ENCODE data around the gene C14orf39. TPM values are rescaled to one million over a fixed set of nuclear protein-coding genes. Genes with fewer than 3 reads are reported as not detected.

Gene C14orf39, protein sequence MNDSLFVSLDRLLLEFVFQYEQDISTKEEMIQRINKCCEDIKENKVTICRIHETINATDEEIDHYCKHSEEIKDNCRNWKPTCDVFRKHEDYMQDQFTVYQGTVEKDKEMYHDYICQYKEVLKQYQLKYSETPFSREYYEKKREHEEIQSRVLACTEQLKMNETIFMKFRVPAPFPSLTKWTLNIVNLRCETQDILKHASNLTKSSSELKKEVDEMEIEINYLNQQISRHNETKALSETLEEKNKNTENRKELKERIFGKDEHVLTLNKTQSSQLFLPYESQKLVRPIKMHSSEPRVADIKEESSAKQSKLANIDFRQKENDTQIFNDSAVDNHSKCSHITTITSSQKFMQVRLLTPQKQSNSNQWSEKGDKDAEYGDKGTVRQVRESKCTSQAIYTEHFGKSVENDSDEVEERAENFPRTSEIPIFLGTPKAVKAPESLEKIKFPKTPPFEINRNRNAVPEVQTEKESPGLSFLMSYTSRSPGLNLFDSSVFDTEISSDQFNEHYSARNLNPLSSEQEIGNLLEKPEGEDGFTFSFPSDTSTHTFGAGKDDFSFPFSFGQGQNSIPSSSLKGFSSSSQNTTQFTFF
- total RNA-seq: not detected

DNA sequence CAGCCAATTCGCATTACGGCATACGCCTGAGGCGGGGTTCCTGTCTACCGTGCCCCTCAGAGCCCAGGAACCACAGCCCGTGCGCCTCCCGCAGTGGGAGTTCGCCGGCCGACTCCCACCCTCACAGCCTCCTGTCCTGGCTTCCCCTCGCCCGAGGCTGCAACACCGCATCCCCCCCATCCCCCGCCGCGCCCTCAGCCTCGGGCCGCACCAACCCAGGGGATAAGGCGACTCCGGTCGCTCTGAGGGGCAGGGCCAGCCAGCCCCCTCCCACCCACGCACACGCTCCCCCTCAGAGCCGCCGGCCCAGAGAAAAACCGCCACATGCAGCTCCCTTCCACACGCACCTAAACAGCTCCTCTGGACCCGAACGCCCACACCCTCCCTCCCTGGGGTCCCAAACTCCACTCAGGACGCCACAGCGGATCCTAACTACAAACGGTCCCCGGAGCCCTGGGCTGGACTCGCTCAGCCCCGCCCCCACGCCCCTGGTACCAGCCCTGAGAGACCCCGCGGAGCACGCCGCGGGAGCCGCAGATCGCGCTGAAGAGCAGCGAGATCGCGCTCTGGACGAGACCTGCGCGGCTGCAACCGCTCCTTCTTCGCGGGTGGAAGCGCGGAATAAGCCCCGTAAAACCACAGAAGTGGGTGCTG lies at the start of gene C14orf39:
TSS of gene C14orf39 (minus strand) at position 466 of the 654 bp plus-strand sequence. CDS start 985 bp downstream, outside the sequence.
- DNase-seq: no peak

DNA sequence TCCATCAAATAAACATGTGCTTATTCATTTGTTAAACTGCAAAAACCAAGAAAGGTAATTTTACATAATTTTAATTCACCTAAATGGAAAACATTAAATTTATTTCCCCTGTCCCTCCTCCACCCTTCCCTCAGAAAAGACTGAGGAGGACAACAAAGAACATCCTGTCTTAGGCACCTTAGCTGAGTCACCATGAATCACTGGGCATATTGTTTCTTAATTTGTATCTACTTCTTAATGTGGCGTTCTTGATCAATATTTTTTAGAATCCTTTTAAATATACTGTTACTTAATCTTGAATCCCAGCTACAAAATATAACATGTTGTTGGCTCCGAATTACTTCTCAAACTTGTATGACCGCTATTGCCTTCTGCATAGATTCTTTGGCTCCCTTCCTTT lies 46.6 kb upstream of the C14orf39 start:
- DNase-seq: no peak

DNA sequence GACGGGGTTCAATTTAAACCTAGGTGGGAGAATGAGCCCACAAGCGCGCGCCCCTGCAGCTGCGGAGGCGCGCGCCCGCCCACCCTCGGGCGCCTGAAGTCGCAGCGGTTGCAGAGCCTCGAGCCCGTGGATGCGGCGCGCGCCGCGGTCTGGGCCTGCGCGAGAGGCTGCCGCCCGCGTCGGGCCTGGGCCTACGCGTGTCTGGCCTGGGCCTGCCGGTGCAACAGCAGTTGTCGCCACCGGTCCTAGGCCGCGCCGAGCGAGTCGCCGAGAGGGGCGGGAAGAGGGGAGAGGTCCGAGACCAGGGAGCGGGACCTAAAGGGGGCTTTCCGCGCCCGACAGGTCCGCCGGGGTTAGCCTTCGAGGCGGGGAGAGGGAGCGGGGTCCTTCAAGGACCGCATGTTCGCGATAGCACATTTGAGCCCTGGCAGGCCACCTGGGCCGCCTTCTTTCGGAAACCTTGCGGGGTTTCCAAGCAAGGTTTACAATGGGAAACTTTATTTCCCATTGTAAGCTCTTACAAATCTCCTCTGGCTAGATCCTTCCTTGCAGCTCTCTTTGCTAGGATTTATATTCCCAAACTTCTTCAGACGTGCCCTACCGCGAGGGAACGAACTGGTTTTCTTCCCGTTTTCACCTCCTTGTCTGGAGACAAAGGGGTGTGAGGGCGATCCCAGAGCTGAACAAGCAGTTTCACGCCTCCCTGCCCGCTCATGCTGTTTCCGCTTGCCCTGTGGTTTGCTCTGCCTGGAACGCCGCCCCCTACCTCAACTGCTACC lies 29.8 kb upstream of the C14orf39 start:
- no peak for DNase-seq

DNA sequence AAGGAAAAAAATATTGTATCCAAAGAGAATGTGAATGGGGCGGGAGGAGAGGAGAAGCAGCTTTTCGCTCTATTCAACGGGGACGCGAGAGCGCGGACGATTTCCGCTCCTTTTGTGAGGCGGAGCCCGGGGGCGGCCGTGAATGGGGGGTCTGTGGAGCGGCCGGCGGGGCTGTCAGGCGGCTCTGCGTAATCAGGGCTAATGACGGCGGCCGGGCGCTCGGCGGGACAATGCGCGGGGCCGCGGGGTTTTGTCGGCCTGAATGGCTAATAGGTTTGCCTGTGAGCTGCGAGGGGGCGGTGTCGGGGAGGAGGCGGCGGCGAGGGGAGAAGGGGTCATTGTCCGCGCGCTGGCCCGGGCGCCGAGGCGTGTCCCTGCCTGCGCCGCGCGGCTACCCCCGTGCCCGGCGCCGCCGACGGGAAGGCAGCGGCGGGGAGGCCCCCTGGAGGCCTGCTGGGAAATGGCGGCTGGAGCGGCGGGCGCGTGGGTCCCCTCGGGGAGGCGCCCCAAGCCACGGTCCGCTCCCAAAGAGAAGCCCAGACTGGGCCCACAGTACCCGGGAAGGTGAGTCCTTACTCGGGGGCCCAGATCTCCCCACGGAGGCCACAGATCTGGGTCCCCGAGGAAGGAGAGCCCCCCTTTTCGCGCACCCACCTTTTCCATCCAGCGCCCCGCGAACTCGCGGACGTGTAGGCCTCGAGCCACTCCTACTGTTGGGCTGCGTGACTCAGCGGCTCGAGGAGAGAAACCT lies 29.1 kb upstream of the C14orf39 start:
- DNase-seq: no peak

DNA sequence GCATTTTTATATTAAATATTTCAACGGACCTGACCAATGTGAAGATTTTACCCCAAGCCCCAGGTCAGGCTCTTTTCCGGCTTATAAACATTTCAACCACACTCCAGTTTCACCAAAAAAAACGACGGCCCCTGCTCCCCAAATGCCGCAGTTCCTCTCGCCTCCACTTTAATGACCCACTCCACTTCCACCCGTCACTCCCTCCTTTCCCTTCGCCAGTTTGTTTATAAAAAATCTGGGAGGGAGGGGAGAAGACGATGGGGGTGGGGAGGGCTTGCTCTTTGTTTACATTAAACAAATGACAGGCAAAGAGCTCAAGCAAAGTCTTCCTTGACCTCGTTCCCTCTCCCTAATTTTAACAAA lies 28.5 kb upstream of the C14orf39 start:
- DNase-seq: no peak

DNA sequence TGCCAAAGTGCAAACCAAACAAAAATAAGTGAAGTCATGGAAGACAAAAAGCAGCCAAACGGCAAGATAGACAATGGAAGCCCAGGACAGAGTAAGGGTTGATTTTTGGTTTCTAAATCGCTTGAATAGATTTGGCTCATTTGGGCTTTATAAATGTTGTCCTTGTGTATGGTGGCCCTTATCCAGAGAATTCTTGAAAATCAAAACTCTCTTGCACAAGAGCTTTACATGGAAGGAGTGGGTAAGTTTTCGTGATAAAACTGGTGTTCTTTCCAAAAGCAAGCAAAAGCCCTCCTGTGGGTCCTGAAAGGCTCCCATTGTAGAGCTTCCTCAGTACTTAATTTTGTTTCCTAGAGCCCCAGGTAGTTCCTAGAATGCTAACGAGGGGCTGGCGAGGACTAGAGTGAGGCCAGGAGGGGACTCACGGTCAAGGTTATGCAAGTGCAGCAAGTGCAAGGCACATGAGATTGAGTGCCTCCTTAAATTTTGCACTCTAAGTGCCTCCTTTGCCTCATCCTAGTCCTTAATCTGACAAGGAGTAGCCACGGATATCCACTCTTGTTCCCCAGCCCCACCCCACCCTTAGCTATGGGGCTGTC lies 27.2 kb upstream of the C14orf39 start:
- DNase-seq: no peak

DNA sequence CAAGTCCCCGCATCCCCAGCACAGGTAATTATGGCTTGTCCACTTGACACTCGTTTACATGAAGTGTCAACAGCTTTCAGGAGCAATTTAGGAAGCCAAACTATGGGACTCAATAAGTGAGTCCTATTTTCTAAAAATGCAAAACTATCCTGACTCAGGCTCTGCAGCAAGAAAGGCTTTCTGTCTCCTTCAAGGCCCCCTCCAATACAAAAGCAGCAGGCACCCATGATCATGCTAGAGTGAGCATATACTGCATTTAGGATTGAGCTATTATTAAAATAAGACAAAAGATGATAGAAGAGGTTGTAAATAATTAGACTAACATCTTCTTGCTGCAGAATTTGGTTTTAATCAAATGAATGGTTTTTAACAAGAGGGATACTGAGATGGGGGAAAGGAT lies 26.3 kb upstream of the C14orf39 start:
- no peak for DNase-seq

DNA sequence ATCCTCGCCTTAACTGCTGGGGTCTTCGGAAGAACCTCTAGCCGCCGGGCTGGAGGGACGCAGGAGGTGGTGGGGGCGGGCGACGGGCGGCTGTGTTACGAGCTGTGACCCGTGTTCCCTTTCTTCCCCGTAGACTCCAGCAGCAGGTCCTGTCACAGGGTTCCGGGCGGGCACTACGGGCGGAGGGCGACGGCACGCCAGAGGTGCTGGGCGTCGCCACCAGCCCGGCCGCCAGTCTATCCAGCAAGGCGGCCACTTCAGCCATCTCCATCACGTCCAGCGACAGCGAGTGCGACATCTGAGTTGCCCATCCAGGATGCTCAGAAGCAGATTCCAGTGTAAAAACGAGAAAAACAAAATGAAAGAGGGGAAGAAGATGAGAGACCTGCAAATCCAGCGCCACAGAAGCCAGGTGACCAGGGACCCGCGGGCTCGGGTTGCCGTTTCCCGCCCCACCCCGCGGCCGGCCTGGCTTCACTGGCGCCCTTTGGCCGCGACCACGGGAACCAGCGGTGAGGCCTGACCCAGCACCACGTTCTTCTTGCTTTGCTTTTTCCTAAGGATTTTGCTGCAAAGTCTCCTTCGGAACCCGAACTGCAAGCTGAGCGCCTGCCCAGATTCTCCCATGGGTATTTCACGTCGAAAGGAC lies 25.2 kb upstream of the C14orf39 start:
- DNase-seq: no peak

DNA sequence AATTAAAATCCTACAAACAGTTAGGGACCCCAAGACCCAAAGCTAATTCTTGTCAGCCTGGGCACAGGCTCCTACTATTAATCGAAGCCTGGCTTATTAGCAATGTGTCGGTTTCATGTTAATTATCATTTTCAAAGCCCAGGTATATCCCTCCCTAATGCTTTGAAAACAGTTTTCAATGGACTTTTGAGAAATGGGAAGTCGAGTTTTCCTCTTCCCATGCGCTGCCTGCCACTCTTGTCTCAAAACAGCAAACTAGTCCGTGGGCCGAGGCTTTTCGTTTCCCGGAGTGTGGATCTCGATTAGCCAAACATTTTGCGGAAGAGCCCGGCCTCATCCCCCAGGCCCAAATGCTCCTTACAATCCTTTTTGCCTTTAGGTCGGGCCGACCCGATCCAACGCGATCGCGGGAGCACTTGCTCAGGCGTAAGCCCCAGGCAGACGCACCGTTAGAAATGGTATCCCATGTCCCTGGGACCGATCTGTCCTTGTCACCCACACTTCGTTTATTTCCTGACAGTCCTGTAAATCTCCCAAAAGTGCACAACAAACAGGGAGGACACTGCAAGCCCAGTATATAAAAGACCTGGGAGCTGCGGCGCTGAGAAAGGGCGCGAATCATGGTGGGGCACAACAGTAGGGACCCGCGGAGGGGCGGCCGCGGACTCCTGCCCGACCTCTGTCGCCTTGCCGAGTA lies 24.5 kb upstream of the C14orf39 start:
- DNase-seq: no peak

DNA sequence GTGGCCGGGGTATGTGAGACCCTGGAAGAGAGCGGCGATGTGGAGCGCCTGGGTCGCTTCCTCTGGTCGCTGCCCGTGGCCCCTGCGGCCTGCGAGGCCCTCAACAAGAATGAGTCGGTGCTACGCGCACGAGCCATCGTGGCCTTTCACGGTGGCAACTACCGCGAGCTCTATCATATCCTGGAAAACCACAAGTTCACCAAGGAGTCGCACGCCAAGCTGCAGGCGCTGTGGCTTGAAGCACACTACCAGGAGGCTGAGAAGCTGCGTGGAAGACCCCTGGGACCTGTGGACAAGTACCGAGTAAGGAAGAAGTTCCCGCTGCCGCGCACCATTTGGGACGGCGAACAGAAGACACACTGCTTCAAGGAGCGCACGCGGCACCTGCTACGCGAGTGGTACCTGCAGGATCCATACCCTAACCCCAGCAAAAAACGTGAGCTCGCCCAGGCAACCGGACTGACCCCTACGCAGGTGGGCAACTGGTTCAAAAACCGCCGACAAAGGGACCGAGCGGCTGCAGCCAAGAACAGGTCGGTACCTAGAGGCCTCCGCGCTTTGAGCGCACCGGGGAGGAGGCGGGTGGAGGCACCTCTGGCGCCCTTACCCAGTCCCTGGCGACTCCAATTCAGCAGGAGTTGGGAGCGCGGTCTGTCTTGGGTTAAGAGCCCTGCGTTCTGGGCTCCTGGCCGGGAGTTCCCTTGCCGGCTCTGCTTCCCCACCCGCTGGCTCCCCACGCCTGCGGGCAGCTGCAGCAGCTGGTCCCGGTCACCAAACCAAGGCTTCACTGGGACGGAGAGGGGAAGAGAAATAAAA lies 23.8 kb upstream of the C14orf39 start:
- DNase-seq: no peak

DNA sequence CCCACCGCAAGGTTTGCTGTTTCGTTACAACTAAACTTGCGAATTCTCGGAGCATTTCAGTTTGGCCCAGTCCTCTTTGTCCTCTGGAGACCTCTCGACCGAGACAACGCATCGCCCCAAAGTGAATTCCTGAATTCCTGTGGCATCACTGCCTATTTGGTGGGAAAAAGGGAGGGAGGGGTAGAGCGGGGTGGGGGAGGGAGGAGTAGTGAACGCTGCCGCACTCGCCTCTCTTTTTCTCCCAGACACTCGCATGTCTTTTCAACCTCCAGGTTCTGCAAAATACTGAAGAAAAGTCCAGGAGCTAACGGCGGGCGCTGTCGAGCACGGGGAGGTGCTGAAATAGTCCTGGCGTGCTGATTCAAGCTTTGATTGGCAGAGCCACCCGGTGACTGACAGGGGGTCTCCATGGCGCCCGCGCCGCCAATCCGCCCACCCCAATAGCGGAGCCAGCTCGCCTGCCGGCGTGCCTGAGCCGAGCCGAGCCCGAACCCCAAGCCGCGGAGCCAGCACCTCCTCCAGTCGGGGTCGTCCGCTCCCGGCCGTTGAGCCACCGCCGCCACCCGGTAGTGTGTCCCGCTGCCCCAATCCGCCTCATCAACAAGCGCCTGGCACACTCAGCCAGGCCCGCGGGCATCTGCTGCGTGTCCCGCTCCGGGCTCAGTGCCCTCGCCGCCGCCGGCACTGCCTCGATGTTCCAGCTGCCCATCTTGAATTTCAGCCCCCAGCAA lies 23.0 kb upstream of the C14orf39 start, which contains the start of gene SIX6:
TSS of gene SIX6 (plus strand) at position 440 of the 731 bp plus-strand sequence. CDS start at position 693, 253 bp downstream.
- DNase-seq: no peak

DNA sequence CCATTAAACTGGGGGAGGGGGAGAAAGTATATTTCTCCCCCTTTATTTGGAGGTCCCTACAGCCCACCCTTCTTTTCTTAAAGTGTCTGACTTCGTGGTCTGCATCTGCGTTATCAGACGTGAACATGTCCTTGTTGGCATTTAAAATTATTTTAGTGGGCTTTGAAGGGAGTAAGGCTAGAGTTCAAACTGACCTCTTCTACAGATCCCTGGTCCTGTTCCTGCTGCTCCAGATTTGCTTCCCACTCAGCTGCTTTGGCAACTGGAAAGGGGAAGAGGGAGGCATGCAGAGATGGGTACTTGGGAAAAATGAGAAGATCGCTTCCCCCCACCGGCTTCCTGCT lies 22.5 kb upstream of the C14orf39 start:
- no peak for DNase-seq

DNA sequence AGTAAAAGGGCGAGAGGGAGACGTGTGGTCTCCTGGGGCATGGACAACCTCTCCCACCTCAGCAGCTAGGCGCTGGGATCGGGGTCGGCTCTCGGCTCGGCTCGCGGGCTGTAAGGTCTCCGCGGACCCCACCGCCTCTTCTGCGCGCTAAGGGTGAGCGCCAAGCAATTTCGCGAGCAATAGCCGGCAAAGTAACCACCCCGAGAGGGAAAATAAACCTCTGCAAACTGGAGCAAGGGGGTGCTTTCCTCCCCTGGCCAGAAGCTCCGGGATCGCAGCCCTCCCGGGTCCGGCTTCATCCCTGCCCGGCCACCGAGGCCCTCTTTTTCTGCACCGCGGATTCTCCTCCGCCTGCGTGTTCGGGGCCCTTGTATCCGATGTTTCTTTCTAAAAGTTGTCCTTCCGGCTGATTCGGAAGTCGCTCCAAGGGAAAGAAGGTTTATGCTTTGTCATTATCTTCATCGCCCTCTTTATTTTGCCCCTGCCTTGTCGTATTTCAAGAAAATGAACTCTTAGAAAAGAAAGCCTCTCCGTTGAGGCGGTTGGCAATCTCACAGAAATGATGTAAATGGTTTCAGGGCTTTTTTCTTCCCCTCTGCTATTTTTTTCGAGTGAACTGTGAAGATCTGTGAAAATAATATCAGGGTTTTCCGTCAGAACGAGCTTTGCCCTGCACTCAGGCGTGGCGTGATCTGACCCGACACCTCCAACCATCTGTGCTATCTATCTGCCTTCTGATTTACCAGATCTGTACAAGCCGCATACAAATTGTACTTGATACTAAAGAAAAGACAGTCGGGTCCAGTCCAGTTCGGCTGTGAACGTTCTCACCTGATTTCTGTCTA lies 21.3 kb upstream of the C14orf39 start:
- DNase-seq: no peak

DNA sequence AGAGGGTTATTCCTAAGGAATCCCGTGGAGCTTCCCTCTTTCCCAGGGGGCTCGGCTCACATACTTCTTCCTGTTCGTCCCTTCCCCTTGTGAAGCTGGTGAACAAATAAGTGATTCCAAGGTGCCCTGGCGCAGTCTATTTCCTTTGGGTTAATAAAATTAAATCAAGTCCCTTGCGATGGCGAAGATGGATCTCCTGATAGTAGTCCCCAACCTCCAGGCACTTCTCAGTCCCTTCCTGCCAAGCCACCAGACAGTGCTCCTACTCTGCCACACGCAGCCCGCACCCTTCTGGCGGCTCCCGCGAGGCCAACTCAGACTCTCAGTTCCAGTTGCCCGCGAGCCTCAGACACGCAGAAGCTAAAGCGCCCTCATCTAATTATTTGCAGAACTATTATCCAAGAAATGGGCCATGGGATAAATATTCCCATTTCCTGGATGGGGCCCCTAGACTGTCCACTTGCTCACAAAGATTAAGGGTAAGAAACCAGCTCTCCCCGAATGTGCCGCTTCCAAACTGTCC lies 20.7 kb upstream of the C14orf39 start:
- no peak for DNase-seq

DNA sequence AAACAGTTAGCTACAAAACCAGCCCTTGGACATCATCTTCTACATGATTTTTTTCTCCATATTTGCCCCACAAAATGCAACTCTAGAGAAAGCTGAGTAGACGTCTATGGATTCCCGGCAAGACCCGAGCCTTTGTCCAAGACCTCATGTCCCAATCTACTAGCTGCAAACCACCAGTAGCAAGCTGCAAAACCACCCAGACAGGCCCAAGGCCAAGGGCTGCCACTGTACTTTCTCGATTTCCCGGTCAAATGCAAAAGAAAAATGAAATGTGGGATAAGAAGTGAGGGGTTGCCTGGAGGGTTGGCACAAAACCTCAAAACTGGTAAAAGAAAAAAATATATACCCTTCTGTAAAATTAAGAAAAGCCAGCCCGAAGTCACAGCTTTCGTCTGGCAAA lies 20.1 kb upstream of the C14orf39 start:
- DNase-seq: no peak

DNA sequence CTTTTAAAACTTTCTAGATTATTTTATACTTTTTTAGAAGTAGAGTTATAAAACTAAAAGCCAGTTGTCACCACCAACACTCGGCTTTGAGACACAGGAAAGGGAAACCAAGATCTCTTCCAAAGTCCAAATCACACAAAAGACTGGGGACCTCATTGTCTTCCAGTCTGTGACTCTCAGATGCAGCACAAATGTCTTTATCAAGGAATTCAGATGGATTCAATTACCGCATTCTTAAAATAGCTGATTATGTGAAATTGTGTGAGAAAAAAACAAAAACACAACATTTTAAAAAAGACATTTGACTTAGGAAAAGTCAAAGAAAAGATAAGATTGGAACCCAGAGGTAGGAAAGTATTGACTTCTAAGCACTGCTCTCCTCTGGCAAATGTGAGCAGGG lies 19.6 kb upstream of the C14orf39 start:
- DNase-seq: no peak

DNA sequence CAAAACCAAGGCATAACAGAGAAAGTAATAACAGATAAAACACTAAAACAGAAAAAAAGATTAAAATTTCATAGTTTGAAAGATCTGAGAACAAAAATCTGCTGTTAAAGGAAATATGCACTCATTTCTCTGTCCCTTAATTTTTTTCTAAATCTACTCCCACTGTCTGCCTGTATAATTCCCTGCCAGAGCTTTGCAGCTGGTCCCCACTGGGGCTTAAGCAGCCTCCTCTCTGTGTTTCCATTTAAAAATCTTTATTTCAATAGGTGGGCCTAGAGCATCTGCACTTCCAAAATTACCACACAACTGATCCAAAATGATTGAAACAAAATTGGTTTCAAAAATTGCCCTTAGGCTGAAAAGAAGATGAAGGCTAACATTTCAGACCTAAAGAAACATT lies 16.7 kb upstream of the C14orf39 start:
- no peak for DNase-seq

DNA sequence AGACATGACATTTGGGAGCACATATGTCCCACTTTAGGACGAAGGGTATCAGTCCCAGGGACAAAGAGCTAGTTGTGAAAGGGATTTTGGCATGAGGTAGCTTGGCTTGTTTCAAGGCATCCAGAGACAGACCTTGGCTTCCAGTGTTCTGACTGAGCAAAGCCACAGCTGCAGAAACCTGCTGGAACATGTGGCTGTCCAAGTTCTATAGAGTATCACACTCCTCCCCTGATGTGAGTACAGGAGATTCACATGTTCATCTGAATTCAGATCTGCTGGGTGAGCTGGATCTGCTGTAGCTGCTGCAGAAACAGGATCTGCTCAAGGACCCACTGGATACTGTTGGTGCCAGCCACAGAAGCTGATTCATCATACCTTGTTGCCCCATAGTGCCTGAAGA lies 10.1 kb upstream of the C14orf39 start:
- DNase-seq: no peak

Measured in occipital lobe (tissue), 2 donors.